Measurements from ENCODE around the gene WDFY2.

The WDFY2 gene

GRCh38 chr13:51681037-51681678 is 96.9 kb downstream of the WDFY2 start:
- H3K4me2 ChIP-seq (ENCODE audit: low read length) = peak overlapping the region; percentile 36
- H2AFZ ChIP-seq (ENCODE audit: low read depth, low read length) = no peak overlapping the region
- no peak overlapping the region for H3K9ac ChIP-seq (ENCODE audit: low read length)
- H3K9me3 ChIP-seq (ENCODE audit: insufficient read depth, low read length) = no peaks in the 10 kb centered on the region
- H3K27me3 ChIP-seq (ENCODE audit: low read depth, low read length) = no peaks in the 10 kb centered on the region
- no peaks in the 10 kb centered on the region for H3K36me3 ChIP-seq (replicated peaks; ENCODE audit: low read depth, low read length)
- H4K20me1 ChIP-seq (ENCODE audit: insufficient read depth, low read length) = no peaks in the 10 kb centered on the region
- H3K79me2 ChIP-seq (ENCODE audit: low read length) = 0 out of 2 replicates have a peak, but pooled peaks cover 2% of the 10 kb centered on the region
- no peak overlapping the region for H3K27ac ChIP-seq (ENCODE audit: low read length)
- TF ChIP-seq EZH2phosphoT487 (IDR thresholded peaks at IDR 0.05; ENCODE audit: low read depth) (no peak), CTCF (IDR thresholded peaks at IDR 0.05; ENCODE audit: low read depth, low read length) (no peak)
- peaks cover 15% of the 10 kb centered on the region for H3K4me1 ChIP-seq (ENCODE audit: low read length)
- no peak overlapping the region for H3K4me3 ChIP-seq (ENCODE audit: low read length)

- Histone ChIP-seq H3K36me3 (replicated peaks; ENCODE audit: low read depth, low read length) (no peaks in the 10 kb centered on the region), H3K79me2 (ENCODE audit: low read length) (0 out of 2 replicates have a peak, but pooled peaks cover 2% of the 10 kb centered on the region)
These were observed 98.4 kb downstream of the WDFY2 start for GRCh38 chr13:51682686-51683085.

GRCh38 chr13:51683597-51683996 is 99.3 kb downstream of the WDFY2 start:
- Histone ChIP-seq H3K27ac (ENCODE audit: low read length) (no peak overlapping the region), H3K9ac (ENCODE audit: low read length) (no peak overlapping the region), H3K9me3 (ENCODE audit: insufficient read depth, low read length) (no peaks in the 10 kb centered on the region), H3K4me1 (ENCODE audit: low read length) (peaks cover 26% of the 10 kb centered on the region), H4K20me1 (ENCODE audit: insufficient read depth, low read length) (no peaks in the 10 kb centered on the region), H3K4me3 (ENCODE audit: low read length) (no peak overlapping the region), H3K27me3 (ENCODE audit: low read depth, low read length) (no peaks in the 10 kb centered on the region), H2AFZ (ENCODE audit: low read depth, low read length) (no peak overlapping the region), H3K4me2 (ENCODE audit: low read length) (no peak overlapping the region), H3K79me2 (ENCODE audit: low read length) (0 out of 2 replicates have a peak, but pooled peaks cover 2% of the 10 kb centered on the region), H3K36me3 (replicated peaks; ENCODE audit: low read depth, low read length) (no peaks in the 10 kb centered on the region)
- TF ChIP-seq EZH2phosphoT487 (IDR thresholded peaks at IDR 0.05; ENCODE audit: low read depth) (no peak), CTCF (IDR thresholded peaks at IDR 0.05; ENCODE audit: low read depth, low read length) (no peak)

More at GRCh38 chr13:51682686-51683085, 98.4 kb downstream of the WDFY2 start:
- Histone ChIP-seq H3K4me1 (ENCODE audit: low read length) (peaks cover 16% of the 10 kb centered on the region), H3K27me3 (ENCODE audit: low read depth, low read length) (no peaks in the 10 kb centered on the region), H3K27ac (ENCODE audit: low read length) (no peak overlapping the region), H3K9me3 (ENCODE audit: insufficient read depth, low read length) (no peaks in the 10 kb centered on the region), H2AFZ (ENCODE audit: low read depth, low read length) (no peak overlapping the region), H3K9ac (ENCODE audit: low read length) (no peak overlapping the region), H4K20me1 (ENCODE audit: insufficient read depth, low read length) (no peaks in the 10 kb centered on the region), H3K4me3 (ENCODE audit: low read length) (no peak overlapping the region), H3K4me2 (ENCODE audit: low read length) (no peak overlapping the region)
- TF ChIP-seq CTCF (IDR thresholded peaks at IDR 0.05; ENCODE audit: low read depth, low read length) (no peak), EZH2phosphoT487 (IDR thresholded peaks at IDR 0.05; ENCODE audit: low read depth) (no peak)

- Histone ChIP-seq H3K4me1 (ENCODE audit: low read length) (peaks cover 30% of the 10 kb centered on the region), H2AFZ (ENCODE audit: low read depth, low read length) (no peak overlapping the region), H3K9ac (ENCODE audit: low read length) (no peak overlapping the region), H3K36me3 (replicated peaks; ENCODE audit: low read depth, low read length) (no peaks in the 10 kb centered on the region), H3K4me3 (ENCODE audit: low read length) (no peak overlapping the region), H4K20me1 (ENCODE audit: insufficient read depth, low read length) (no peaks in the 10 kb centered on the region), H3K79me2 (ENCODE audit: low read length) (0 out of 2 replicates have a peak, but pooled peaks cover 2% of the 10 kb centered on the region), H3K4me2 (ENCODE audit: low read length) (no peak overlapping the region), H3K27me3 (ENCODE audit: low read depth, low read length) (no peaks in the 10 kb centered on the region), H3K27ac (ENCODE audit: low read length) (no peak overlapping the region), H3K9me3 (ENCODE audit: insufficient read depth, low read length) (no peaks in the 10 kb centered on the region)
- TF ChIP-seq CTCF (IDR thresholded peaks at IDR 0.05; ENCODE audit: low read depth, low read length) = no peak
- no peak for TF ChIP-seq EZH2phosphoT487 (IDR thresholded peaks at IDR 0.05; ENCODE audit: low read depth)
These were observed 99.8 kb downstream of the WDFY2 start for GRCh38 chr13:51684076-51684475.
